Liver (tissue), 9 donors: ENCODE data around the gene TLL2. TPM values are rescaled to one million over a fixed set of nuclear protein-coding genes. Genes with fewer than 3 reads are reported as not detected.

Source experiments
- DNase-seq: peaks from one replicate; pipeline ENCODE4 v3.0.0-alpha.2; 2017; ENCODE audit warnings: low spot score
- H3K27ac ChIP-seq, 2 donors: one replicate each; pipeline ENCODE4 v1.7.0; 2013; ENCODE audit warnings: inconsistent platforms in 2 of 2, low read length in 2 of 2, control low read depth in 1 of 2, low read depth in 1 of 2, mild to moderate bottlenecking in 1 of 2
- H3K27me3 ChIP-seq, 4 donors: one replicate each; pipeline versions ENCODE4 v1.6.1 to v1.7.0; 2013; ENCODE audit warnings: low read length in 3 of 4, inconsistent platforms in 1 of 4, mild to moderate bottlenecking in 1 of 4, moderate library complexity in 1 of 4; ENCODE audit not compliant: control insufficient read depth in 4 of 4, insufficient read depth in 4 of 4
- H3K36me3 ChIP-seq, 4 donors: one replicate each; pipeline versions ENCODE4 v1.6.1 to v1.7.0; 2013; ENCODE audit warnings: low read length in 3 of 4, mild to moderate bottlenecking in 3 of 4, low read depth in 1 of 4, moderate library complexity in 1 of 4; ENCODE audit not compliant: control insufficient read depth in 4 of 4, insufficient read depth in 3 of 4
- H3K4me1 ChIP-seq, 4 donors: one replicate each; pipeline versions ENCODE4 v1.6.1 to v1.7.0; 2013; ENCODE audit warnings: low read length in 3 of 4, mild to moderate bottlenecking in 3 of 4, moderate library complexity in 1 of 4; ENCODE audit not compliant: control insufficient read depth in 4 of 4, insufficient read depth in 4 of 4
- H3K4me3 ChIP-seq, 3 donors: one replicate each; pipeline versions ENCODE4 v1.6.1 to v1.7.0; 2013; ENCODE audit warnings: low read length in 3 of 3, control low read depth in 1 of 3, low read depth in 1 of 3, mild to moderate bottlenecking in 1 of 3
- H3K9ac ChIP-seq, 2 donors: one replicate each; pipeline ENCODE4 v1.7.0; 2013; ENCODE audit warnings: low read length in 2 of 2, mild to moderate bottlenecking in 2 of 2, moderate library complexity in 2 of 2, control low read depth in 1 of 2, low read depth in 1 of 2
- H3K9me3 ChIP-seq, 4 donors: one replicate each; pipeline versions ENCODE4 v1.6.1 to v1.7.0; 2013; ENCODE audit warnings: low read length in 3 of 4; ENCODE audit not compliant: control insufficient read depth in 4 of 4
- EGR1 ChIP-seq, 2 donors: IDR thresholded peaks; 2 replicates each; pipeline ENCODE4 v1.6.1; 2016 to 2018; ENCODE audit warnings: antibody characterized with exemption in 2 of 2, low read depth in 2 of 2
- FOXA1 ChIP-seq: IDR thresholded peaks from 2 replicates; pipeline ENCODE4 v1.6.1; 2016; ENCODE audit warnings: antibody characterized with exemption
- FOXA2 ChIP-seq: IDR thresholded peaks from 2 replicates; pipeline ENCODE4 v1.6.1; 2016; ENCODE audit warnings: antibody characterized with exemption
- GABPA ChIP-seq, 2 donors: IDR thresholded peaks in 1 of 2; conservative IDR thresholded peaks in 1 of 2; 2 replicates each; pipeline ENCODE4 v1.6.1; 2016; ENCODE audit warnings: antibody characterized with exemption in 2 of 2, mild to moderate bottlenecking in 1 of 2, moderate library complexity in 1 of 2
- JUND ChIP-seq, 2 donors: IDR thresholded peaks; 2 replicates each; pipeline ENCODE4 v1.6.1; 2016; ENCODE audit warnings: antibody characterized with exemption in 2 of 2
- NR2F2 ChIP-seq: IDR thresholded peaks from 2 replicates; pipeline ENCODE4 v1.6.1; 2016; ENCODE audit warnings: antibody characterized with exemption
- RAD21 ChIP-seq, 2 donors: IDR thresholded peaks; 2 replicates each; pipeline ENCODE4 v1.6.1; 2016; ENCODE audit warnings: antibody characterized with exemption in 2 of 2, mild to moderate bottlenecking in 2 of 2
- SP1 ChIP-seq: IDR thresholded peaks from 2 replicates; pipeline ENCODE4 v1.6.1; 2018; ENCODE audit warnings: antibody characterized with exemption, mild to moderate bottlenecking
- TAF1 ChIP-seq: conservative IDR thresholded peaks from 2 replicates; pipeline ENCODE4 v1.6.1; 2016; ENCODE audit warnings: antibody characterized with exemption, mild to moderate bottlenecking
- YY1 ChIP-seq: IDR thresholded peaks from 2 replicates; pipeline ENCODE4 v1.6.1; 2016; ENCODE audit warnings: antibody characterized with exemption, mild to moderate bottlenecking
- WGBS: extraction: QIAGEN DNeasy Blood & Tissue Kit; methylation state at CpG from one replicate; pipeline ENCODE4 v1.1.7; 2013; 5-methylcytosine and 5-hydroxymethylcytosine counted together
- polyA plus RNA-seq, 2 donors: library from polyadenylated mRNA; stranded (reverse) in 1 of 2; unstranded in 1 of 2; fragments of 200-250 nt in 1 of 2; fragments of >200 nt in 1 of 2; fragmentation: Nextera tagmentation in 1 of 2; extraction: Ambion mirVana in 1 of 2; gene quantifications; one replicate each; pipeline versions ENCODE4 v1.2.1 to v1.2.3, GENCODE V29; 2013 to 2015
- total RNA-seq, 2 donors: library from RNA; depleted of rRNA; stranded (reverse); fragments of >200 nt; gene quantifications; one replicate each; pipeline ENCODE4 v1.2.3, GENCODE V29; 2014
- TF ChIP-seq, protein P1 (sequence below): IDR thresholded peaks from 2 replicates; pipeline ENCODE4 v1.6.1; 2016; ENCODE audit warnings: antibody characterized with exemption
- TF ChIP-seq, protein P2 (sequence below): IDR thresholded peaks from 2 replicates; pipeline ENCODE4 v1.6.1; 2016; ENCODE audit warnings: antibody characterized with exemption
- TF ChIP-seq, protein P3 (sequence below): IDR thresholded peaks from 2 replicates; pipeline ENCODE4 v1.6.1; 2016; ENCODE audit warnings: antibody characterized with exemption, mild to moderate bottlenecking
- TF ChIP-seq, protein P4 (sequence below): IDR thresholded peaks from 2 replicates; pipeline ENCODE4 v1.6.1; 2016; ENCODE audit warnings: antibody characterized with exemption
- TF ChIP-seq, protein P5 (sequence below): fragments of 150-350 bp; IDR thresholded peaks from 2 replicates; pipeline ENCODE4 v1.5.1; 2017; ENCODE audit warnings: improper control_type of control experiment, low read depth, low read length; ENCODE audit not compliant: missing input control
- donor health status: healthy.
- donor health status: healthy.
- donor health status: healthy.
- donor health status: healthy.
- donor health status: healthy.

Gene TLL2
- total and polyA plus RNA-seq, 4 donors: 0.06 to 0.19 (median 0.08) TPM; not detected in 1

DNA sequence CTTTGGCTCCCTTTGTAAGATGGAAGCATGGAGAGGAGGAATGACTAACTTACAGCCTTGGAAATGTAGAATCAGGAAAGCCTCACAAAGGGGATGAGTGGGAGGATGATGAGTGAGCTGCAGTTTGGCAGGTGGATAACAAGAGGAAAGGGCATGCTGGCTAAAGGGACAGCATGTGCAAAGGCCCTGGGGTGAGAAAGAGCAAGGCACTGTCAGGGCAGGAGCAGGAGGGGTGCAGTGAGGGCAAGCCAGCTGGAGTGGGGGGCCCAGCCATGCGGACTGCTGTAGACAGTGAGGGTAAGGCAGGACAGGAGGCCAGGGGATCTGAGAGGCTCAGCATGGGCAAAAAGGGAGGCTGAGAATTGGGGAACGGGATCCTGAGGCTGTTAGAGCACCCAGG lies 20.5 kb downstream of the TLL2 start (continued):
- TF ChIP-seq GABPA (IDR thresholded peaks at IDR 0.05 in 1 of 2, conservative IDR thresholded peaks at IDR 0.05 in 1 of 2): no peak

DNA sequence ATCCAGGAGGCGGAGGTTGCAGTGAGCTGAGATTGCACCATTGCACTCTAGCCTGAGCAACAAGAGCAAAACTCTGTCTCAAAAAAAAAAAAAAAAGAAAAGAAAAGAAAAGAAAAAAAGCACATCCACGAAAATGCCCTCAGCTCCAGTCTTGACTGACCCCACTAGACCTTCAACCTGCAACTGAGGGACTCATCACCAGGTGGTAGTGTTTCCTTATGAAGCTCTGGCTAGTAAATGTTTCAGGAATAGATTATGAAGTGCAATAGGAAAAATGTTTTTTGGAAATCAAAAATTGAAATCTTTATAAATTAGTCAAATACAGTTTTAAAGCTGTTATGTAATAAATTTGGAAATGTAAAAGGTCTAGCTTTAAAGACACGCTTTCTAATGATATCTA lies 22.4 kb downstream of the TLL2 start:
- 67% methylated on average over 3 of the region's 3 CpGs for WGBS

DNA sequence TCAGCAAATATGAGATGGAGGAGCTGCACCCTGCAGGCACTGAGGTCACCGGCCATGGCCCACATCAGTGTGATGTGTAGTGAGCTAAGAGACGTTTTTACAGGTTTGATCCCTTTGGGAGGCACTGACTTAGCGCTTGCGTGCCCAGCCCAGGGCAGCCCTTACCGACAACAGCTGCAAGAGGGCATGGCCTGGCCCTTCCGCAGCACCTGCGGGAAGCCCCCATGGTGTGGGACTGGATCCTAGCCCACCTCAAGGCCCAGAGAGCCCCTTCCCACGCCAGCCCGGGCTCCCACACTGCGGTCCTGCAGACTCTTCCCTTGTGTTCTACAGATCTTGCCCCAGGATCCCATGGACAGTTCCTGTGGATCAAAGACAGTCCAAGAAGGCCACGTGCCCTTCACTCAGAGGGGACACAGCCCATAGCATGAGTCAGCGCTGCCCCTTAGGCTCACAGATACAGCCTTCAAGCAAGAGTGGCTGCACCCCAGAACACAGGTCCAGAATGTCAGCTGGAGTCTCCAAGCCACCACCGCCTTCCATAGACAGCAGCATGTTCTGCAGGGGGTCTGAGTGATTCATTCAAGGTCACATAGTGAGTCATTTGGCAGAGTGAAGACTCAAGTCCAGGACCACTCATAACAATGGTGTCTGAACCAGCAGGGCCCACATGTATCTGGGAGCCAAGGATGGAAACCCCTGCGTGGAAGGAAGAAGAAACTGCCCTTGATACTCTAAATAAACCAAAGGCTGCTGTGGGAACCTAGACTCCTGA lies 25.4 kb downstream of the TLL2 start:
- no peak for DNase-seq
- Histone ChIP-seq H3K9me3 (no peaks in the 10 kb centered on the region), H3K36me3 (no peaks in the 10 kb centered on the region), H3K4me3 (no peak overlapping the region), H3K27ac (no peak overlapping the region), H3K27me3 (peaks cover 0 to 3% (median under 1%) of the 10 kb centered on the region in 4 donors), H3K9ac (no peak overlapping the region), H3K4me1 (no peaks in the 10 kb centered on the region)
- WGBS: 82% methylated on average over 14 of the region's 14 CpGs
- no peak for TF ChIP-seq FOXA1
- no peak for TF ChIP-seq EGR1 (IDR thresholded peaks at IDR 0.05; ENCODE audit: low read depth in 2 of 2)
- TF ChIP-seq, protein P1, sequence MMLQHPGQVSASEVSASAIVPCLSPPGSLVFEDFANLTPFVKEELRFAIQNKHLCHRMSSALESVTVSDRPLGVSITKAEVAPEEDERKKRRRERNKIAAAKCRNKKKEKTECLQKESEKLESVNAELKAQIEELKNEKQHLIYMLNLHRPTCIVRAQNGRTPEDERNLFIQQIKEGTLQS: no peak
- TF ChIP-seq, protein P2, sequence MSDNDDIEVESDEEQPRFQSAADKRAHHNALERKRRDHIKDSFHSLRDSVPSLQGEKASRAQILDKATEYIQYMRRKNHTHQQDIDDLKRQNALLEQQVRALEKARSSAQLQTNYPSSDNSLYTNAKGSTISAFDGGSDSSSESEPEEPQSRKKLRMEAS: no peak
- TF ChIP-seq TAF1: no peak
- no peak for TF ChIP-seq JUND (IDR thresholded peaks at IDR 0.05)
- TF ChIP-seq YY1: no peak
- TF ChIP-seq, protein P3, sequence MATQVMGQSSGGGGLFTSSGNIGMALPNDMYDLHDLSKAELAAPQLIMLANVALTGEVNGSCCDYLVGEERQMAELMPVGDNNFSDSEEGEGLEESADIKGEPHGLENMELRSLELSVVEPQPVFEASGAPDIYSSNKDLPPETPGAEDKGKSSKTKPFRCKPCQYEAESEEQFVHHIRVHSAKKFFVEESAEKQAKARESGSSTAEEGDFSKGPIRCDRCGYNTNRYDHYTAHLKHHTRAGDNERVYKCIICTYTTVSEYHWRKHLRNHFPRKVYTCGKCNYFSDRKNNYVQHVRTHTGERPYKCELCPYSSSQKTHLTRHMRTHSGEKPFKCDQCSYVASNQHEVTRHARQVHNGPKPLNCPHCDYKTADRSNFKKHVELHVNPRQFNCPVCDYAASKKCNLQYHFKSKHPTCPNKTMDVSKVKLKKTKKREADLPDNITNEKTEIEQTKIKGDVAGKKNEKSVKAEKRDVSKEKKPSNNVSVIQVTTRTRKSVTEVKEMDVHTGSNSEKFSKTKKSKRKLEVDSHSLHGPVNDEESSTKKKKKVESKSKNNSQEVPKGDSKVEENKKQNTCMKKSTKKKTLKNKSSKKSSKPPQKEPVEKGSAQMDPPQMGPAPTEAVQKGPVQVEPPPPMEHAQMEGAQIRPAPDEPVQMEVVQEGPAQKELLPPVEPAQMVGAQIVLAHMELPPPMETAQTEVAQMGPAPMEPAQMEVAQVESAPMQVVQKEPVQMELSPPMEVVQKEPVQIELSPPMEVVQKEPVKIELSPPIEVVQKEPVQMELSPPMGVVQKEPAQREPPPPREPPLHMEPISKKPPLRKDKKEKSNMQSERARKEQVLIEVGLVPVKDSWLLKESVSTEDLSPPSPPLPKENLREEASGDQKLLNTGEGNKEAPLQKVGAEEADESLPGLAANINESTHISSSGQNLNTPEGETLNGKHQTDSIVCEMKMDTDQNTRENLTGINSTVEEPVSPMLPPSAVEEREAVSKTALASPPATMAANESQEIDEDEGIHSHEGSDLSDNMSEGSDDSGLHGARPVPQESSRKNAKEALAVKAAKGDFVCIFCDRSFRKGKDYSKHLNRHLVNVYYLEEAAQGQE: no peak
- TF ChIP-seq, protein P4, sequence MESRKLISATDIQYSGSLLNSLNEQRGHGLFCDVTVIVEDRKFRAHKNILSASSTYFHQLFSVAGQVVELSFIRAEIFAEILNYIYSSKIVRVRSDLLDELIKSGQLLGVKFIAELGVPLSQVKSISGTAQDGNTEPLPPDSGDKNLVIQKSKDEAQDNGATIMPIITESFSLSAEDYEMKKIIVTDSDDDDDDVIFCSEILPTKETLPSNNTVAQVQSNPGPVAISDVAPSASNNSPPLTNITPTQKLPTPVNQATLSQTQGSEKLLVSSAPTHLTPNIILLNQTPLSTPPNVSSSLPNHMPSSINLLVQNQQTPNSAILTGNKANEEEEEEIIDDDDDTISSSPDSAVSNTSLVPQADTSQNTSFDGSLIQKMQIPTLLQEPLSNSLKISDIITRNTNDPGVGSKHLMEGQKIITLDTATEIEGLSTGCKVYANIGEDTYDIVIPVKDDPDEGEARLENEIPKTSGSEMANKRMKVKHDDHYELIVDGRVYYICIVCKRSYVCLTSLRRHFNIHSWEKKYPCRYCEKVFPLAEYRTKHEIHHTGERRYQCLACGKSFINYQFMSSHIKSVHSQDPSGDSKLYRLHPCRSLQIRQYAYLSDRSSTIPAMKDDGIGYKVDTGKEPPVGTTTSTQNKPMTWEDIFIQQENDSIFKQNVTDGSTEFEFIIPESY: no peak
- TF ChIP-seq NR2F2: no peak
- no peak for TF ChIP-seq RAD21 (IDR thresholded peaks at IDR 0.05)
- no peak for TF ChIP-seq FOXA2
- no peak for TF ChIP-seq SP1
- TF ChIP-seq, protein P5, sequence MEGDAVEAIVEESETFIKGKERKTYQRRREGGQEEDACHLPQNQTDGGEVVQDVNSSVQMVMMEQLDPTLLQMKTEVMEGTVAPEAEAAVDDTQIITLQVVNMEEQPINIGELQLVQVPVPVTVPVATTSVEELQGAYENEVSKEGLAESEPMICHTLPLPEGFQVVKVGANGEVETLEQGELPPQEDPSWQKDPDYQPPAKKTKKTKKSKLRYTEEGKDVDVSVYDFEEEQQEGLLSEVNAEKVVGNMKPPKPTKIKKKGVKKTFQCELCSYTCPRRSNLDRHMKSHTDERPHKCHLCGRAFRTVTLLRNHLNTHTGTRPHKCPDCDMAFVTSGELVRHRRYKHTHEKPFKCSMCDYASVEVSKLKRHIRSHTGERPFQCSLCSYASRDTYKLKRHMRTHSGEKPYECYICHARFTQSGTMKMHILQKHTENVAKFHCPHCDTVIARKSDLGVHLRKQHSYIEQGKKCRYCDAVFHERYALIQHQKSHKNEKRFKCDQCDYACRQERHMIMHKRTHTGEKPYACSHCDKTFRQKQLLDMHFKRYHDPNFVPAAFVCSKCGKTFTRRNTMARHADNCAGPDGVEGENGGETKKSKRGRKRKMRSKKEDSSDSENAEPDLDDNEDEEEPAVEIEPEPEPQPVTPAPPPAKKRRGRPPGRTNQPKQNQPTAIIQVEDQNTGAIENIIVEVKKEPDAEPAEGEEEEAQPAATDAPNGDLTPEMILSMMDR: no peak

More for the DNA sequence above, 22.4 kb downstream of the TLL2 start:
- Histone ChIP-seq H3K27me3 (peaks cover 0 to 3% (median under 1%) of the 10 kb centered on the region in 4 donors), H3K9me3 (no peaks in the 10 kb centered on the region), H3K4me1 (no peaks in the 10 kb centered on the region), H3K9ac (no peak overlapping the region), H3K36me3 (no peaks in the 10 kb centered on the region), H3K4me3 (no peak overlapping the region), H3K27ac (no peak overlapping the region)
- no peak for DNase-seq
- TF ChIP-seq, protein P5: peak; percentile 31
- TF ChIP-seq RAD21 (IDR thresholded peaks at IDR 0.05): peak; percentile 59 to 62
- no peak for TF ChIP-seq JUND (IDR thresholded peaks at IDR 0.05)
